ENCODE results near the gene TSHZ2.

GRCh38 chr20:53048387-53048786, 76.2 kb downstream of the TSHZ2 start:
- no peak for TF ChIP-seq SUZ12 (IDR thresholded peaks at IDR 0.05; ENCODE audit: extremely low read depth, insufficient read depth, insufficient read length)
- no peak for TF ChIP-seq YY1 (IDR thresholded peaks at IDR 0.05; ENCODE audit: insufficient read depth, insufficient read length)
- TF ChIP-seq ZNF274 (IDR thresholded peaks at IDR 0.05; ENCODE audit: low read depth, low read length), result no peak

Data from NT2/D1 (cell line).